ENCODE measurements around the gene CD58. TPM values are rescaled to one million over a fixed set of nuclear protein-coding genes. Genes with fewer than 3 reads are reported as not detected.

The CD58 gene
- total RNA-seq, 4 donors from 2014 or later: 23.7 to 33.4 (median 28.0) TPM

- DNase-seq (ENCODE audit: low spot score in 2 of 2): no peak
- Histone ChIP-seq H3K4me1 (peaks cover 4% of the 10 kb centered on the region), H3K9me3 (no peaks in the 10 kb centered on the region), H3K4me3 (no peak overlapping the region), H3K27ac (no peak overlapping the region), H3K36me3 (peaks cover 36% of the 10 kb centered on the region), H3K27me3 (no peaks in the 10 kb centered on the region)
- TF ChIP-seq CTCF (IDR thresholded peaks at IDR 0.05) (no peak), POLR2AphosphoS5 (IDR thresholded peaks at IDR 0.05) (no peak), POLR2A (IDR thresholded peaks at IDR 0.05) (no peak), EP300 (IDR thresholded peaks at IDR 0.05) (no peak)
- WGBS: 100% methylated on average over 1 of the region's 1 CpG
Measured at GRCh38 chr1:116538544-116538943, 32.3 kb downstream of the CD58 start.

- Histone ChIP-seq H3K27me3 (no peaks in the 10 kb centered on the region), H3K27ac (no peak overlapping the region), H3K4me3 (no peak overlapping the region), H3K4me1 (peaks cover 4% of the 10 kb centered on the region), H3K36me3 (peaks cover 31% of the 10 kb centered on the region), H3K9me3 (no peaks in the 10 kb centered on the region)
- TF ChIP-seq EP300 (IDR thresholded peaks at IDR 0.05) (no peak), POLR2A (IDR thresholded peaks at IDR 0.05) (no peak), CTCF (IDR thresholded peaks at IDR 0.05) (no peak), POLR2AphosphoS5 (IDR thresholded peaks at IDR 0.05) (no peak)
- 86% methylated on average over 1 of the region's 1 CpG for WGBS
- no peak for DNase-seq (ENCODE audit: low spot score in 2 of 2)
Measured at GRCh38 chr1:116537898-116538297, 32.9 kb downstream of the CD58 start.

- Histone ChIP-seq H3K4me1 (peaks cover 4% of the 10 kb centered on the region), H3K36me3 (peaks cover 24% of the 10 kb centered on the region), H3K4me3 (no peak overlapping the region), H3K27me3 (no peaks in the 10 kb centered on the region), H3K27ac (no peak overlapping the region), H3K9me3 (no peaks in the 10 kb centered on the region)
- no peak for TF ChIP-seq POLR2A (IDR thresholded peaks at IDR 0.05)
- no peak for TF ChIP-seq CTCF (IDR thresholded peaks at IDR 0.05)
- TF ChIP-seq POLR2AphosphoS5 (IDR thresholded peaks at IDR 0.05): no peak
- no peak for TF ChIP-seq EP300 (IDR thresholded peaks at IDR 0.05)
- DNase-seq (ENCODE audit: low spot score in 2 of 2): no peak
- WGBS: 66% methylated on average over 3 of the region's 3 CpGs
Measured at GRCh38 chr1:116537040-116537831, 33.6 kb downstream of the CD58 start.

- Histone ChIP-seq H3K9me3 (no peaks in the 10 kb centered on the region), H3K27ac (no peak overlapping the region), H3K36me3 (peaks cover 27% of the 10 kb centered on the region), H3K27me3 (no peaks in the 10 kb centered on the region), H3K4me1 (peaks cover 4% of the 10 kb centered on the region), H3K4me3 (no peak overlapping the region)
- DNase-seq (ENCODE audit: low spot score in 2 of 2): no peak
- 87% methylated on average over 34 of the region's 45 CpGs for WGBS
- no peak for TF ChIP-seq POLR2AphosphoS5 (IDR thresholded peaks at IDR 0.05)
- TF ChIP-seq EP300 (IDR thresholded peaks at IDR 0.05): no peak
- no peak for TF ChIP-seq POLR2A (IDR thresholded peaks at IDR 0.05)
- no peak for TF ChIP-seq CTCF (IDR thresholded peaks at IDR 0.05)
Measured at GRCh38 chr1:116534014-116534739, 36.6 kb downstream of the CD58 start.

- H3K27me3 ChIP-seq: no peaks in the 10 kb centered on the region
- WGBS: 86% methylated on average over 3 of the region's 3 CpGs
- no peak for DNase-seq (ENCODE audit: low spot score in 2 of 2)
- H3K4me3 ChIP-seq: no peak overlapping the region
- no peak overlapping the region for H3K27ac ChIP-seq
- peaks cover 27% of the 10 kb centered on the region for H3K36me3 ChIP-seq
- H3K9me3 ChIP-seq: no peaks in the 10 kb centered on the region
- no peaks in the 10 kb centered on the region for H3K4me1 ChIP-seq
- TF ChIP-seq EP300 (IDR thresholded peaks at IDR 0.05): no peak
- no peak for TF ChIP-seq POLR2AphosphoS5 (IDR thresholded peaks at IDR 0.05)
- TF ChIP-seq POLR2A (IDR thresholded peaks at IDR 0.05): no peak
- TF ChIP-seq CTCF (IDR thresholded peaks at IDR 0.05): no peak
Measured at GRCh38 chr1:116533429-116533820, 37.4 kb downstream of the CD58 start.

Measured in suprapubic skin (tissue), 4 donors.